KOPT-K1 (cell line): ENCODE data around the gene SMG9.
"Not testable (repeated sequence)": the region's sequence is repeated elsewhere in the genome, so short reads cannot be mapped to it uniquely, and the experiment has no call there.

ENCODE experiments used
- H3K27ac ChIP-seq: fragments of 200-600 bp; sonication (generic); 2 replicates; pipeline ENCODE4 v1.5.1; 2016; ENCODE audit warnings: antibody characterized with exemption, mild to moderate bottlenecking, low read depth, low read length; ENCODE audit not compliant: poor library complexity, severe bottlenecking
- H3K36me3 ChIP-seq: fragments of 200-600 bp; sonication (generic); 2 replicates; pipeline ENCODE4 v1.5.1; 2017; ENCODE audit warnings: antibody characterized with exemption, mild to moderate bottlenecking, low read length, moderate library complexity; ENCODE audit not compliant: insufficient read depth
- H3K9me3 ChIP-seq: fragments of 200-600 bp; sonication (generic); 2 replicates; pipeline ENCODE4 v1.5.1; 2017; ENCODE audit warnings: antibody characterized with exemption, low read length, mild to moderate bottlenecking; ENCODE audit not compliant: insufficient read depth, poor library complexity, severe bottlenecking

Gene SMG9

DNA sequence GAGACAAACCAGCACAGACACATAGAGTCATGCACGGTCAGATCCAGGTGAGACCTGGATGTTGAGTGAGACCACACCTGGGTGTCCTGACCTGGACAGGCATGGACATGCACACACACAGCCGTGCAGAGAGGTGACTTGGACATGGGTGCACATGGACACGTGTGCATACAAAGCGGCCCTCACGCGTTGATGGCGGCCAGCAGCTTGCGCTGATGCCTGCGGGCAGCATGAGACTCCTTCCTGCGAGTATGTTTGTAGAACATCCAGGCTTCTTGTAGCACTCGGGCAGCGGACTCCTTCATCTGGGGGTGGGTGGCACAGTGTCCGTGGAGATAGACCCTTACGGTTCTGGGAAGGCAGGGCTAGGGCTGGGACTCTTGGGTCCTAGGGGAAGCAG lies 14.5 kb upstream of the SMG9 start:
- Histone ChIP-seq H3K27ac (no peak overlapping the region), H3K36me3 (peaks cover 91% of the 10 kb centered on the region), H3K9me3 (no peaks in the 10 kb centered on the region)

DNA sequence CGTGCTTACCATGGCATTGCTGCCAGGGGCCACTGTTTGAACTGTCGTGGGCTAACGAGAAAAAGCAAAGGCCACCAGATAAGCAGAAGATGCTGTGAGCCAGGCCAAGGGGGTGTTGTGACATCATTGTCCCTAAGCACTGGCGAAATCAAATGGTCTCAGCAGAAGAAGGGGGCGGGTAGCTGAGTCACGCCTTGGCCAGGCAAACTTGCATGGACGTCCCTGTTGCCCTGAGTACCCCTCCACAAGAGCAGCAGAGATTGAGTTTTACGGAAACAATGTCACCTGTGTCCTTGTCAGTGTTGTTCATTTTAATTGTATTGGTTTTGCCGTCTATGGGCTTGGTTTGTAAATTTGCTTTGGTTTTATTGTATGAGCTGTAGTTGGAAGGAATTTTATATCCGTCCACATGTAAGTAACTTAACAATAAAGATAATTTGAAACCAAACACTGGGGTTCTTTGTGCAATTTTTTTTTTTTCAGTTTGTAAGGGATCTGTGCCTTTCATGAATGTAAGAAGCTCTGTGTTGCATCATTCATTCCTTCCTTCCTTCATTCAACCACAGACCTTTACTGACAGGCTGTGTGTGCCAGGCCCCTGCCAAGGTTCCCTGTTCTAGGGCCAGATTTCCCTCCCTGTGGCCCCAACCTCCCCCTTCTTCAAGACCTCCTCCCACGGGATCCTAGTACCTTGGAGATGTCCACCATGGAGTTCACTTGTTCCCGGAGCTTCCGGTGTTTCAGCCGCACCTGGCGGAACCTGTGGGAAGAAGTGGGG lies 13.7 kb upstream of the SMG9 start:
- H3K27ac ChIP-seq, result no peak overlapping the region
- no peaks in the 10 kb centered on the region for H3K9me3 ChIP-seq
- H3K36me3 ChIP-seq, result peaks cover 84% of the 10 kb centered on the region

DNA sequence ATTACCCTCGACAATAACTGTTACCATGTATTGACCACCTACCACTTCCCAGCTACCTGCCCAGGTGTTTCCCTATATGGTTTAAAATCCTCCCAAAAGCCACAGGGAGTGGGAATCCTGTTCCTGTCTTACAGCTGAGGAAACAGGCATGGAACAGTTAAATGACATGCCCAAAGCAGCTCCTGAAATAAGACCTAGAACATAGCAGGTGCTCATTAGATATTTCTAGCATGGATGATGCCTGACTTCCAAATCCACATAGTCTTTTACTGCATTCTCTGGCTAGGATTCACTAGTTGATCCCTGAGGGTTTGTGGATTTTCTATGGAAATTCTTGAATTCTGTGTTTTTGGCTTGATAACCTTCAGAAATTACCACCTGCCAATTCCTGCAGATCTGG lies 13.1 kb upstream of the SMG9 start:
- H3K9me3 ChIP-seq, result no peaks in the 10 kb centered on the region
- H3K36me3 ChIP-seq, result peaks cover 77% of the 10 kb centered on the region
- H3K27ac ChIP-seq, result no peak overlapping the region

DNA sequence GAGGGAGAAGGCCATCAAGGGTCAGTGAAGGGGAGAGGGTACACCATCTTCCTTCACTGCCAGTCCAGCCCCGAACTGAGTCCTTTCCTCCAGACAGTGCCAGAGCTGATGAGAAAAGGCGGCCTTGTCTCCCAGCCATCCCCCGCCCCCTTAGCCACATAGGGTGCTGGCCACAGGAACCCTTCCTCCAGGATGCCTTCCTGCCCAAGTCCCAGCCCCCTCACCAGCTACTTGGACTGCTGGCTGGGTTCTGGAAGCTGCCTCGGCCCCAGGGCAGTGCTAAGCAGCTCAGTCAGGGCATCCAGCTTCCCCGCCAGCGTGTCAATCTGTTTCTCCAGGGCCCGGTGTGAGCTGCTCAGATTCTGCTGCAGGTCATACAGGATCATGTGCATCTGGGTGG lies 12.6 kb upstream of the SMG9 start:
- no peaks in the 10 kb centered on the region for H3K9me3 ChIP-seq
- H3K27ac ChIP-seq, result no peak overlapping the region
- H3K36me3 ChIP-seq, result peaks cover 72% of the 10 kb centered on the region

DNA sequence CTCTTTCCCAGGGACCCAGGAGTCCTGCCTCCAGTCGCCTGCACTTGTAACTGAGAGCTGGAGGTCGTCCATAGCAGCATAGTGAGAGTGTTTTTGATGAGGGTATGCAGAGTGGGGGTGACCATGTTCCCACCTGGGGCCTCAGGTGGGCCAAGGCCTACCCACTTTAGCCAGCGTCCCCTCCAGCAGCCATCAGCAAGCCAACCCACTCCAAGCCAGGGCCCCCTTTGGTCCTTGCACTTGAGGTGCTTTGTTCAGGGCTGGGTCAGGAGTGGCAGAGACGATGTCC lies 11.9 kb upstream of the SMG9 start:
- H3K27ac ChIP-seq, result no peak overlapping the region
- no peaks in the 10 kb centered on the region for H3K9me3 ChIP-seq
- H3K36me3 ChIP-seq, result peaks cover 66% of the 10 kb centered on the region

DNA sequence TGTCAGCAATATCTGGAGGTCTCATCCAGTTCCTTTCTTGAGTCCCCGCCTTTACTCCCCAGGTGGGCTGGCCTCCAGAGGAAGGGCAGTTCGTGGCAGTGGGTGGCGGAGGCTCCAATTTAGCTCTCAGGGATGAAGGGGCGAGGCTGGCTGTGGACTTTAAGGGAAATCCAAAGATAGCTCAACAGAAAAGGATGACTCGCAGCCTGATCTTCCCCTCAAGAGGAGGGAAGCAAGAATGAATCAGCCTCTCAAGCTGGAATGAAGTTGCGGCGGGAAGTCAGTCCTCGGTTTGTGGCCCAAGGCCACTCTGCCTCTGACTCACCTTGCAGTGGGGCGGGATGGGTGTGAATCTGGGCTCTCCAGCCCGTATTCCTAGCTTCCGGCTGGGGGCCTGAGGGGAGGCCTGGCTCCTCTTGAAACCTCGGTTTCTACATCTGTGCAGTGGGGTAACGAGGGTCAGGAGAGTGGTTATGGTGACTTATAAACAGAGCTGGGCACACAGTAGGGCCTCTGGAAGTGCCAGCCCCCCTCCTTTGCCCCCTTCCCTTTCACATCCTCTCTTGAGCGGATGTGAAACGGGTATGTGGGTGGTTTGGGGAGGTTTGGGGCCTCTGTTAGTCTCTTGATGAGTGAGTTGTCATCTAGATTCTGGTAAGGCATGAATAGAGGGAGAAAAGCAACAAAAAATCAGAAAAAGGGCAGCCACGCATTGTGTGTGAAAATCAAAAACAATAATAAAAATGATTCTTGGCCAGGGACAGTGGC lies 10.5 kb upstream of the SMG9 start:
- no peaks in the 10 kb centered on the region for H3K9me3 ChIP-seq
- peaks cover 52% of the 10 kb centered on the region for H3K36me3 ChIP-seq
- no peak overlapping the region for H3K27ac ChIP-seq

DNA sequence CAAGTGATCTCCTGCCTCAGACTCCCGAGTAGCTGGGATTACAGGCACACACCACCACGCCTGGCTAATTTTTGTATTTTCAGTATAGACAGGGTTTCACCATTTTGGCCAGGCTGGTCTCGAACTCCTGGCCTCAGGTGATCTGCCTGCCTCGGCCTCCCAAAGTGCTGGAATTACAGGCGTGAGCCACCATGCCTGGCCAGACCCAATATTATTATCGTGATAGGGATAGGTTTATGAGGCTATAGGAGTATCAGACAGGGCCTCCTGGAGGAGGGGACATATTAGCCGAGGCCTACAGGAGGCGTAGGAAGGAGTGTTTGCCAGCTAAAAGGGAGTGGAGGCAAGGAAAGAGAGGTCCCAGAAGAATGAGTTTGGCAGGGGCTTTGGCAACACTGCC lies 9.9 kb upstream of the SMG9 start:
- peaks cover 46% of the 10 kb centered on the region for H3K36me3 ChIP-seq
- H3K9me3 ChIP-seq, H3K27ac ChIP-seq: not testable (repeated sequence)

DNA sequence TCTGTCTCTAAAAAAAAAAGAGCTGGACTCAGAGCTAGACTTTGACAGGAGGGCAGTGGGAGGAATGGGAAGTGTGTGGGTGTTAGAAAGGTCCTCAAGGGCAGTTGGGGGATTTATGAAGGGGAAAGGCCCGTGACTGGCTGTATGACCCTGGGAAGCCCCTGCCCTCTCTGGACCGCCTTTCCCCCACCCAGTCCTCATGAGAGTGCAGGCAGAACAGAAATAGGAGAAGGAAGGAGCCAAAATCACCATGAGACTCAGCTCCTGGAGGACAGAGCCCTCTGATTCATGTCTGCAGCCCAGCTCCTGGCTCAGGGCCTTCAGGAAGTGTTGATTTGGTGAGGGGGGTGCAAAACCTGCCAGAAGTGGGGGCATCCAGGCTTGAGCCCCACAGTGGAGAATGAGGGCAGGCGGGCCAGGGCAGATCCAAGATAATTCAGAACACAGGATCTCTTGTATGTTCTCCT lies 8.7 kb upstream of the SMG9 start:
- H3K36me3 ChIP-seq, result peaks cover 34% of the 10 kb centered on the region
- no peak overlapping the region for H3K27ac ChIP-seq
- no peaks in the 10 kb centered on the region for H3K9me3 ChIP-seq

DNA sequence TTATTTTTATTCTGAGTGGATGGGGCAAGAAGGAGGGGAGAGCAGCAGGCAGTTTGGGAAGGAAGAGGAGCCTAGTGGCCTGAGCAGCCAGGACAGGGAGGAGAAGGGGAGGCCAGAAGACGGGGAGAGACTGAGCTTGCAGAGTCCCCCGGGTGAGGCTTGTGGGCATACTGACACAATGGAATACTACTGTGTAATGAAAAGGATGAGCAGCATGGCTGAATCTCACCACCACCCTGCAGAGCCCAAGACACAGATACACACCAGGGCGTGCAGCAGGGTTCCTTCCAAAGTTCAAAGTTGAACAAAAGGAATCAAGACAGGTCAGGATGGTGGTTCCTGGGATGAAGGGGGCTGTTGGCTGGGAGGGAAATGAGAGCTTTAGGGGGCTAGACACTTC lies 8.1 kb upstream of the SMG9 start:
- Histone ChIP-seq H3K27ac (no peak overlapping the region), H3K9me3 (no peaks in the 10 kb centered on the region), H3K36me3 (peaks cover 27% of the 10 kb centered on the region)

DNA sequence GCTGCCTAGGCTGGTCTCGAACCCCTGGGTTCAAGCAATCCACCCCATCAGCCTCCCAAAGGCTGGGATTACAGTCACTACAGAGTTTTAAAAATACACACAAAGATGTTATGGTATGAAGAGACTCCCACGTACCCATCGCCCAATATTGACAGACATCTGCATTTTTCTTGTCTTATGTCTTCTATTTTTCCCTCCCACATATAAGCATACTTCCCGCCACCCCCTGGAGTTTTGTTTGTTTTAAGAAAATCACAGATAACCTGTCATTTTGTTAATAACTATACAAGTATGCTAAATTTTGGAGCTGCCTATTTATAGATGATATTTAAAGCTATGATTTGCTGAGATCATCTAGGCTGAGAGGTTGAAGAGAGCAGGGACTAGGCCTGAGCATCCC lies 6.2 kb upstream of the SMG9 start:
- Histone ChIP-seq H3K27ac (no peak overlapping the region), H3K36me3 (peaks cover 12% of the 10 kb centered on the region), H3K9me3 (no peaks in the 10 kb centered on the region)

DNA sequence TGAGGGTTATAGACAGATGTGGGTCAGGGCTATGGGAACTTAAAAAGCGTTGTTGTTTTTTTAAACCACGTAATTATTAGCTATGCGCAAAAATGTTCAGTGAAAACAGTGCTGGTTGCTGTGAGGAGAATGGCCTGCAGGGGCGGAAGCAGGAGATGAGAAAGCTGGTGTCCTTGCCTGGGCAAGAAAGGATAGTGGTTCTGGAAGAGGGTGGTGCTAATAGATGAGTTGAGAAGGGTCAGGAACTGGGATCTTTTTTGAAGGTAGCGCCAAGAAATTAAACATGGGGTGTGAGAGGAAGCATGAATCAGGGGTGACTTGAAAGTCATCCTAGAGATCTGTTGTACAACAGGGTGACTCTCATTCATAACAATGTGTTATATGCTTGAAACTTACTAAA lies 4.8 kb upstream of the SMG9 start:
- no peaks in the 10 kb centered on the region; the same call in 1 of the 2 replicates for H3K36me3 ChIP-seq
- H3K27ac ChIP-seq, result no peak overlapping the region

DNA sequence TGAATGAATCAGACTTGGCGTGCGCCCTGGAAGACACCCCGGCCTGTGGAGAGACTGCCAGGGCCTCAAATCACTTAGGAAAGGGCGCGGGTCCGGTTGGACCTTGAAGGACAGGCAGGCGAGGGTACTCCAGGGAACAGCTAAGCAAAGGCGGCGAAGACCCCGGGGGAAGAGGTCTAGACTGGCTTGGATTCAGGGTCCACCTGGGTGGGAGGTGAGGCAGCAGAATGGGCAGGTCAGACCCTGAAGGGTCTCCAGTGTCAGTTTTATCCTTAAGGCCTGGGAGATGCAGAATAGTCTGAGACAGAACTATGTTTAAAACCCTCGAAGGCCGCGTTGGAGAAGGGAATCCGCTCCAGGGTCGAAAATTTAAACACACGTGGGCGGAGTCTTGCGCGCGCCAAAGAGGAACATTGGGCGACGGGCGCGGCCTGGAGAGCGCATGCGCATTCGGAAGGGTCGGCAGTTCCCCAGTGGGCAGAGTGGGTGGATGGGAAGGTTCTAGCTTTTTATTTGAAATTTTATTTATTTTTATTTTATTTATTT lies 567 bp upstream of the SMG9 start:
- Histone ChIP-seq H3K9me3 (no peaks in the 10 kb centered on the region), H3K36me3 (peaks cover 25% of the 10 kb centered on the region), H3K27ac (peak overlapping the region; percentile 99)

More for the DNA sequence above, 4.8 kb upstream of the SMG9 start:
- H3K9me3 ChIP-seq, result no peaks in the 10 kb centered on the region

DNA sequence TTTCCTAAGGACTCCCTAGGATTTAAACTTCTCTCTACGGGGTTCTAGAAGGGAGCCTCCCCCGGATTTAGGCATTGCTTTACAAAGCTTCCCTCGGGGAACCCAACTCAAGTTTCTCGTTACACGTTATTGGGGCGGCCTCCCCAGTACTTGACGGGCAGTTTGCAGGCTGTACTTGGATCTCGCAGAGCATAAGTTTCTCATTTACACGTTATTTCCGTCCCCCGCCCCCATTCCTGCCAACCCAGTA lies 584 bp downstream of the SMG9 start:
- Histone ChIP-seq H3K9me3 (no peaks in the 10 kb centered on the region), H3K27ac (peak overlapping the region; percentile 99), H3K36me3 (peaks cover 36% of the 10 kb centered on the region)

DNA sequence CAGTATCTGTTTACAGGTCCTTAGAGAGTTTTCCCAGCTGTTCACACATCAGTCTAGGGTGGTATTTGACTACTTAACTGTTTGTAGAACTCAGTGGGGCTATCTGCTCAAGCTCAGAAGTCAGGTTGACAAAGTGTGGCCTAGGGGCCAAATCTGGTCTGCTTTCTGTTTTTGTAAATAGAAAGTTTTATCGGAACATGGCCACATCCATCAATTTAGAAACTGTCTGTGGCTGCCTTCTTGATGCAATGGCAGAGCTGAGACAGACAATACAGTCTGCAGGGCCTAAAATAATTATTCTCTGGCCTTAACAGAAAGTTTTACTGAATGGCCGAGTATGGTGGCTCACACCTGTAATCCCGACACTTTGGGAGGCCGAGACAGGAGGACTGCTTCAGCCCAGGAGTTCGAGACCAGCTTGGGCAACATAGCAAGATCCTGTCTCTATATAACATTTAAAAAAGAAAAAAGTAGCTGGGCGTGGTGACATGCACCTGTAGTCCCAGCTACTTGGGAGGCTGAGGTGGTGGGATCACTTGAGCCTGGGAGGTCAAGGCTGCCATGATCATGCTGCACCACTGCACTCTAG lies 2.4 kb downstream of the SMG9 start:
- peaks cover 54% of the 10 kb centered on the region for H3K36me3 ChIP-seq
- no peak overlapping the region for H3K27ac ChIP-seq
- H3K9me3 ChIP-seq, result no peaks in the 10 kb centered on the region

DNA sequence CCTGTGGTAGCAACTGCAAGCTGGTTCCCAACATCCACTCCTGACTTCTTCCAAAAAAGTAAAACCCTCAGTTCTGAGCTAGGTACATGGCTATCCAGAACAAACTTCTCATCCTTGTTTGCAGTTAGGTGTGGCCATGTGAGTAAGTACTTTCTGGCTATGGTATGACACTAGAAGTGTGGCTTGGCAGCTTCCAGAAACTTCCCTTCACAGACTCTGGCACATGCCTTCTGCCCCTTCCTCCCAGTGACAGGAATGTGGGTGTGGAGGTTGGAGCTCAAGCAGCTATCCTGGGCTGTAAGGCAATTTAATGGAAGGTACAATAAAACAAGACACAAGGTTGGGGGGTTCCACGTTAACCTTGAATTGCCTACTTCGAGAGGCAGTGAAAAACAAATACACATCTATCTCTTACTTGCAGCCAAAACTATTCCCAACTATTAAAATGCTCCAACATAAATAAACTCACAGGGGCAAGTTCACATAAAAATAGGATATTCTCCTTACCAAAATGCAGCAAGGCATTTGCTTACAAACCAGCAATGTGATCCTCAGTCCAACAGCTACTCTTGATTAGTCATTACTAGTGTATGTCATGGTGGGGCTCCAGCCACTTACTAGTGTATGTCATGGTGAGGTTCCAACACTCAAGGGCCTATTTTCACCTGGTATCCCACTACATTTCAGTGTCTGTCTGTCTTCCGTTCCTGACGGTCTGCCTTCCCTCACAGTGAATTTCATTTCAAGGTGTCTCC lies 3.1 kb downstream of the SMG9 start:
- H3K36me3 ChIP-seq, result peaks cover 62% of the 10 kb centered on the region
- no peaks in the 10 kb centered on the region for H3K9me3 ChIP-seq
- H3K27ac ChIP-seq, result no peak overlapping the region
